ENCODE data around the gene IGHMBP2.

The IGHMBP2 gene

GRCh38 chr11:68940651-68941323 lies 37.1 kb downstream of the IGHMBP2 start:
- DNase-seq, result no peak

DNA sequence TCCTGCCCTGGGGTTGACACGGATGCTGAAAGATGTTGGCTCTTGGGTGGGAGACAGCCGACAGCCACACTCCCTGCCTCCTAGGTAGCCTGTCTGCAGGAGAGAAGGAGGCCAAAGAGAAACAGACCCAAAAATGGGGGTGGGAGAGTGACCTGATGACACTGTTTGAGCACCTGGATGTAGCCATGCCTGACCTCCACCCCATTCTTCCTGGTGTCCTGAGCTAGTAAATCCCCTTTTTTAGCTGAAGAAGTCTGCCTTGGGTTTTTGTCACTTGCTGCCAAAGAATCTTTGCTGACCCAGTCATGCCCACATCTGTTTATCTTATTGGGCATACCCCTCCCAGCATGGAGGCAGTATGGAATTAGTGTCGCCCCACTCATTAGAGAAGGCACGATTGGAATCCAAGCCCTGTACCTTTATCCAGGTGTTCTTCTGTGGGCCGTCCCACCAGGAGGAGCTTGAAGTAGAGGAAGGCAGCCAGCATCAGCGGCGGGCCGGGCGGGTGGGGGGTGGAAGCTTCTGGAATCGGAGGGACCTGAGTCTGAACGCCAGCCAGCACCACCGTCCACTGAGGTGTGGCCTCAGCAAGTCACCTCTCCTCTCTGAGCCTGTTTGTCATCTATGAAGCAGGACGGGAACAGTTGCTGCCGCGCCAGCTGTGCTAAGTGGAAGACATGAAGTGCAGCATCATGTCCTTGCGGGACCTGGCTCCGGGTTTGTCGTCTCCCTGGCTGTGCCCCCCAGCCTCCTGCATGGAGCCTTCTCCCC lies 37.8 kb downstream of the IGHMBP2 start:
- no peak for DNase-seq

- no peak for DNase-seq
Measured at GRCh38 chr11:68942095-68942620, 38.5 kb downstream of the IGHMBP2 start.

DNA sequence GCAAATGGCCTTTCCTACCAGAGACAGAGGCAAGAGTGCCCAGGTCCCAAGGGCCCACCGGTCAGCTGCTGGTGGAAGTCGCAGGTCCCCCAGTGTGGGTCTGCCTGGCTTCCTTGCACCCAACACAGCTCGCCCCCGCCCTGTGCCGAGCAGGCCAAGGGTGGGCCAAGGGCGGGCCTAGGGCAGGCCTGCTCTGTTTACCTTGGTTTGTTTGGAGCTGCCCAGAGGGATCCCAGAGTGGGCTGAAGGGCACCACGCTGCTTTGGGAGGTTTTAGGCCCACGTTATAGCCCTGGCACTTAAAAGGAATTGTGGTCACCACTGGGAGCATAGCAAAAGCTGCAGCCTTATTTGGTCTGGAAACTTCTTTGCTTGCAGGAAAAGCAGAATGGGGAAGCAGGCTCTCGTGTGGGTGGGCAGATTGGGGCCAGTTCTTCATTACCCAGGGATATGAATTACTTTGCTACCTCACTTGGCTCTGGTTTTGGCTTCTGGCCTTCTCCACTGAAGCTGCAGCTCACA lies 39.1 kb downstream of the IGHMBP2 start:
- DNase-seq, result no peak

GRCh38 chr11:68946416-68947090 lies 42.9 kb downstream of the IGHMBP2 start:
- no peak for DNase-seq

DNA sequence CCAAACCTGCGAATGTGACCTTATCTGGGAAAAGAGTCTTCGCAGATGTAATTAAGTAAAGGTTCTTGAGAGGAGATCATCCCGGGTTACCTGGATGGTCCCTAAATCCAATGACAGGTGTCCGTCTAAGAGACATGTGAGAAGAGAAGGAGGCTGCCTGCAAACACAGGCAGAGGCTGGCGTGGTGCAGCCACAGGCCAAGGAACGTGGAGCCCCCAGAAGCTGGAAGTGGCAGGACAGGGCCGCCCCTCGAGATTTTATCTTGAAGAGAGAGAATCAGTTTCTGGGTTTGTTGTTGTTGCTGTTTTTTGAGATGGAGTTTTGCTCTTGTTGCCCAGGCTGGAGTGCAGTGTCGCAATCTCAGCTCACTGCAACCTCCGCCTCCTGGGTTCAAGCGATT lies 43.5 kb downstream of the IGHMBP2 start:
- no peak for DNase-seq

- no peak for DNase-seq
Measured at GRCh38 chr11:68948496-68948895, 44.8 kb downstream of the IGHMBP2 start.

GRCh38 chr11:68948935-68949334 lies 45.2 kb downstream of the IGHMBP2 start:
- no peak for DNase-seq

- no peak for DNase-seq
Measured at GRCh38 chr11:68950270-68950669, 46.6 kb downstream of the IGHMBP2 start.

- no peak for DNase-seq
Measured at GRCh38 chr11:68950762-68951161, 47.1 kb downstream of the IGHMBP2 start.

- no peak for DNase-seq
Measured at GRCh38 chr11:68954836-68955606, 51.3 kb downstream of the IGHMBP2 start.

GRCh38 chr11:68955607-68955958 lies 51.9 kb downstream of the IGHMBP2 start:
- no peak for DNase-seq

GRCh38 chr11:68956142-68956541 lies 52.5 kb downstream of the IGHMBP2 start:
- DNase-seq, result no peak

GRCh38 chr11:68956547-68957254 lies 53.0 kb downstream of the IGHMBP2 start:
- no peak for DNase-seq

- no peak for DNase-seq
Measured at GRCh38 chr11:68958211-68958610, 54.5 kb downstream of the IGHMBP2 start.

- no peak for DNase-seq
Measured at GRCh38 chr11:68959465-68960293, 56.0 kb downstream of the IGHMBP2 start.

DNA sequence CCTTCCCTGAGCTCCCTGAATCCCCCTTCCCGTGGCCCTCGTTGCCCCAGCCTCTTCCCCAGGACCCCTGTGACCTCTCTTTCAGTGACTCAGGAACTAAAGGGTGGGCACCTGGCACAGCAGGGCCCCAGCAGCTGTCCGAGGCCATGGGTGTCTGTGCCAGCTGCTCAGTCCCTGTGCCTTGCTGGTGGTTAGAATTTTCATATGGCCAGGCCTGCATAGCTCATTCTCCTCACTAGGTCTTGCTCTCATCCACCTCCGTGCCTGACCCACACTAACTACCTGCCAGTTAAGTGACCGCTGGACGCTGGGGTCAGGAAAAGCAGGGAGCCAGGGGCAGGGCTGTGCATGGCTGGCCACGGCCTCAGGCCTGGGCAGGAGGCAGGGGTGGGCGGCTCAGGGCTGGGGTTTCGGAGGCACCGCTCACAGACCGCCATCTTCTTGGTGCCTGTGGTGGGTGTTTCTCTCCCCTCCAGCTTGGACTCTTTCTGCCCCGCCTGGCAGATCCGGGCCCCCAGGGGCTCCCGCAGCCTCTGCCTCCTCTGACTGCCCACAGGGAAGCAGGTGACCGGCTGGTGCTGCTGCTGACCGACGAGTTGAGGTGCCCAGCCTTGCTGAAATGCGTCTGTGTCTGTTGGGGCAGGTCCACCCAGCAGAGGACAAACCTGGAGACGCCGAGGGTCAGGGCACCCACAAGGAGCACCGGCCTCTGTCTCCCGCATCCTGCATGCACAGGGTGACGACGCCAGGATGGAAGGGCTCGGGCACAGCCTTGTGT lies 56.8 kb downstream of the IGHMBP2 start:
- DNase-seq, result no peak

DNA sequence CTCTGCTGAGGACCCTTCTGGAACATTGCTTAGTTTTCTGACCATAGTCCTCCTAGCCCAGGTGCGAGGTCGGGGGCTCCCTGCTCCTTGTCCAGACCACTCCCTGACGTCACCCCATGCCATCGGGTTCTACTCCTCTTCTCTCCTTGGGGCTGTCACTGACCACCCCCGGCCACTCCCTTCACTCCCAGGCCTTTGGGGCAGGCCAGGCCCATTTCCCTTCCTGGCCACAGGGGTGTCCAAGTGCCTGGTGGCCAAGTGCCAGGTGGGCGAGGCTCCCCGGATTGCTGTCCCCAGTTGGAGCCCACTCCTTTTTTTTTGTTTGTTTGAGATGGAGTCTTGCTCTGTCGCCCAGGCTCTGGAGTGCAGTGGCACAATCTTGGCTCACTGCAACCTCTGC lies 57.6 kb downstream of the IGHMBP2 start:
- DNase-seq, result no peak

DNA sequence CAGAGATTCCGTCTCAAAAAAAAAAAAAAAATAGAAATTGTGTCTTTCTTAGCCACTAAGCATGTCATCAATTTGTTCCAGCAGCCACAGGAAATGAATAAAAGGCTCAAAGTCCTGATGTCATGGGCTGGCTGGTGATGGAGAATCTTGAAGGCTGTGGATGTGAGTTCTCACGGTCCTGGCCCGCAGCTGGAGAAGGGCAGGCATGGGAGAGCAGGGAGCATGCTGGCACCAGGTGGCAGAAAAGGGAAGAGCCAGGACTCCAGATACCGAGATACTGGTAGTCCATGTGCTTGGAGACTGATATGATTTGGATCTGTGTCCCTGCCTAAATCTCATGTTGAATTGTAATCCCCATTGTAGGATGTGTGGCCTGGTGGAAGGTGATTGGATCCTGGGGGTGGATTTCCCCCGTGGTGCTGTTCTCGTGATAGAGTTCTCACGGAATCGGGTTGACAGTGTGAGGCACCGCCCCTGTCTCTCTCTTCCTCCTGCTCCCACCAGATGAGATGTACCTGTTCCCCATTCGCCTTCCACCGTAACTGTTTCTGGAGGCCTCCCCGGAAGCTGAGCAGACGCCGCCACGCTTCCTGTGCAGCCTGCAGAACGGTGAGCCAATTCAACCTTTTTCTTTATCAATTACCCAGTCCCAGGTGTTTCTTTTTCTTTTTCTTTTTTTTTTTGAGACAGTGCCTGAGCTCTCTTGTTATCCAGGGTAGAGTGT lies 59.0 kb downstream of the IGHMBP2 start:
- no peak for DNase-seq

GRCh38 chr11:68963779-68964178 lies 60.1 kb downstream of the IGHMBP2 start:
- DNase-seq, result no peak

All from activated T-cell treated with anti-CD3 and anti-CD28 coated beads for 4 hours (primary cell).